GM12878 (cell line): ENCODE data around the gene OPRM1. TPM values are rescaled to one million over a fixed set of nuclear protein-coding genes. Genes with fewer than 3 reads are reported as not detected.

ENCODE experiments used
- ATF3 ChIP-seq: IDR thresholded peaks from 2 replicates; pipeline ENCODE4 v1.6.1; 2011; ENCODE audit warnings: low read depth, mild to moderate bottlenecking, low read length, moderate library complexity, borderline replicate concordance; ENCODE audit errors: extremely low read depth
- BCL3 ChIP-seq: IDR thresholded peaks from 2 replicates; pipeline ENCODE4 v1.6.1; 2011; ENCODE audit warnings: borderline replicate concordance, low read depth, mild to moderate bottlenecking, moderate library complexity, low read length; ENCODE audit not compliant: insufficient read depth, poor library complexity, severe bottlenecking
- BRCA1 ChIP-seq: IDR thresholded peaks from 2 replicates; pipeline ENCODE4 v1.6.1; 2011; ENCODE audit warnings: low read depth, low read length, improper control_type of control experiment
- EP300 ChIP-seq, 2 experiments: fragments of 150-350 bp in 1 of 2; IDR thresholded peaks; 2 replicates each; pipeline ENCODE4 v1.6.1; 2011 to 2012; ENCODE audit warnings: low read depth in 2 of 2, low read length in 2 of 2, borderline replicate concordance in 1 of 2, improper control_type of control experiment in 1 of 2, inconsistent platforms in 1 of 2; ENCODE audit not compliant: control insufficient read depth in 1 of 2
- ESRRA ChIP-seq: IDR thresholded peaks from 2 replicates; pipeline ENCODE4 v1.6.1; 2012; ENCODE audit warnings: mild to moderate bottlenecking, low read length, improper control_type of control experiment
- JUNB ChIP-seq: IDR thresholded peaks from 2 replicates; pipeline ENCODE4 v1.6.1; 2016; ENCODE audit warnings: antibody characterized with exemption, mild to moderate bottlenecking
- LARP7 ChIP-seq: fragments of 450-650 bp; IDR thresholded peaks from 2 replicates; pipeline ENCODE4 v1.6.1; 2017; ENCODE audit warnings: mild to moderate bottlenecking
- MTA2 ChIP-seq: fragments of 450-650 bp; IDR thresholded peaks from 2 replicates; pipeline ENCODE4 v1.6.1; 2016; ENCODE audit warnings: low read depth, mild to moderate bottlenecking, moderate library complexity
- MYB ChIP-seq: fragments of 150-350 bp; IDR thresholded peaks from 2 replicates; pipeline ENCODE4 v1.6.1; 2014; ENCODE audit warnings: mild to moderate bottlenecking, low read depth, low read length, borderline replicate concordance
- NFXL1 ChIP-seq: fragments of 450-650 bp; IDR thresholded peaks from 2 replicates; pipeline ENCODE4 v1.6.1; 2017; ENCODE audit warnings: antibody characterized with exemption, mild to moderate bottlenecking, borderline replicate concordance
- NKRF ChIP-seq: fragments of 450-650 bp; conservative IDR thresholded peaks from 2 replicates; pipeline ENCODE4 v1.6.1; 2017; ENCODE audit warnings: mild to moderate bottlenecking, moderate library complexity
- NR2F1 ChIP-seq: fragments of 450-650 bp; conservative IDR thresholded peaks from 2 replicates; pipeline ENCODE4 v1.6.1; 2017; ENCODE audit warnings: mild to moderate bottlenecking
- PAX5 ChIP-seq: IDR thresholded peaks from 2 replicates; pipeline ENCODE4 v1.6.1; 2011; ENCODE audit warnings: low read depth, low read length, borderline replicate concordance
- PBX3 ChIP-seq: IDR thresholded peaks from 2 replicates; pipeline ENCODE4 v1.6.1; 2011; ENCODE audit warnings: mild to moderate bottlenecking, low read depth, low read length, moderate library complexity; ENCODE audit not compliant: insufficient replicate concordance
- RELA ChIP-seq: fragments of 450-650 bp; IDR thresholded peaks from 2 replicates; pipeline ENCODE4 v1.8.0; 2014; ENCODE audit warnings: borderline replicate concordance; ENCODE audit not compliant: partially characterized antibody
- SMC3 ChIP-seq: IDR thresholded peaks from 2 replicates; pipeline ENCODE4 v1.6.1; 2011; ENCODE audit warnings: low read length, improper control_type of control experiment, borderline replicate concordance
- SPI1 ChIP-seq: IDR thresholded peaks from 2 replicates; pipeline ENCODE4 v1.6.1; 2011; ENCODE audit warnings: low read depth, mild to moderate bottlenecking, low read length, moderate library complexity, borderline replicate concordance; ENCODE audit not compliant: insufficient read depth
- SREBF2 ChIP-seq: IDR thresholded peaks from 2 replicates; pipeline ENCODE4 v1.6.1; 2012; ENCODE audit warnings: mild to moderate bottlenecking, low read length
- SRF ChIP-seq, 2 experiments: IDR thresholded peaks; 2 replicates each; pipeline ENCODE4 v1.6.1; 2011; ENCODE audit warnings: low read depth in 2 of 2, low read length in 2 of 2, mild to moderate bottlenecking in 1 of 2, moderate library complexity in 1 of 2
- STAT3 ChIP-seq: IDR thresholded peaks from 2 replicates; pipeline ENCODE4 v1.6.1; 2011; ENCODE audit warnings: low read depth, low read length, improper control_type of control experiment
- ZBTB33 ChIP-seq: fragments of 450-650 bp; IDR thresholded peaks from 2 replicates; pipeline ENCODE4 v1.6.1; 2017; ENCODE audit warnings: mild to moderate bottlenecking
- ZNF24 ChIP-seq: fragments of 450-650 bp; IDR thresholded peaks from 2 replicates; pipeline ENCODE4 v1.6.1; 2017; ENCODE audit warnings: antibody characterized with exemption, mild to moderate bottlenecking
- ZZZ3 ChIP-seq: IDR thresholded peaks from 2 replicates; pipeline ENCODE4 v1.6.1; 2011; ENCODE audit warnings: low read depth; ENCODE audit not compliant: control insufficient read depth, insufficient read length
- polyA plus RNA-seq, 11 experiments: library from polyadenylated mRNA; depleted of rRNA in 4 of 11; unstranded in 6 of 11; stranded (reverse) in 5 of 11; fragments of >200 nt; fragmentation: Nextera tagmentation in 4 of 11; fragmentation: Illumina TruSeq in 1 of 11; extraction: Ambion mirVana in 4 of 11; extraction: Trizol in 1 of 11; gene quantifications; 1 replicate in 1 of 11; 2 replicates in 10 of 11; pipeline versions ENCODE4 v1.2.1 to v1.2.3, GENCODE V29; 2011 to 2016; ENCODE audit warnings: inconsistent platforms in 2 of 11, missing spikeins in 2 of 11, low read depth in 1 of 11
- total RNA-seq, 4 experiments: library from RNA; depleted of rRNA in 3 of 4; stranded (reverse); fragments of >200 nt in 3 of 4; fragmentation: Illumina TruSeq in 1 of 4; extraction: Trizol in 1 of 4; gene quantifications; 2 replicates each; pipeline versions ENCODE4 v1.2.1 to v1.2.3, GENCODE V29; 2013 to 2021

Gene OPRM1
- total and polyA plus RNA-seq, 10 of the 15 experiments (the other 5 are each of a cell fraction or from before 2014, with no cell fraction given): not detected

- no peak for TF ChIP-seq STAT3
- no peak for TF ChIP-seq SMC3
- no peak for TF ChIP-seq ATF3
- no peak for TF ChIP-seq NFXL1
- no peak for TF ChIP-seq SRF (IDR thresholded peaks at IDR 0.05; ENCODE audit: low read depth in 2 of 2, low read length in 2 of 2)
- no peak for TF ChIP-seq SREBF2
- TF ChIP-seq SPI1: peak; percentile 91
- no peak for TF ChIP-seq JUNB
- no peak for TF ChIP-seq PAX5
- TF ChIP-seq NKRF: no peak
- TF ChIP-seq BCL3: no peak
- no peak for TF ChIP-seq MYB
- TF ChIP-seq NR2F1: no peak
- TF ChIP-seq PBX3: no peak
- no peak for TF ChIP-seq ZBTB33
- TF ChIP-seq MTA2: peak; percentile 73
- no peak for TF ChIP-seq ZNF24
- TF ChIP-seq LARP7: no peak
- TF ChIP-seq BRCA1: no peak
- 0 out of 4 replicates have a peak, but pooled peaks of 1 of the 2 experiments have one; percentile 25 for TF ChIP-seq EP300 (IDR thresholded peaks at IDR 0.05; ENCODE audit: borderline replicate concordance in 1 of 2, control insufficient read depth in 1 of 2, low read depth in 2 of 2, low read length in 2 of 2)
- TF ChIP-seq RELA: no peak
- TF ChIP-seq ESRRA: no peak
- TF ChIP-seq ZZZ3: no peak
These were observed 195.2 kb downstream of the OPRM1 start (continued) for GRCh38 chr6:154234019-154234772.
